Lower leg skin (tissue), 3 donors: ENCODE measurements around the gene PFKFB4.

Experiments used
- POLR2A ChIP-seq, 2 donors: fragments of 450-650 bp; IDR thresholded peaks; one replicate each; pipeline ENCODE4 v1.6.1; 2016 to 2017; ENCODE audit warnings: antibody characterized with exemption in 2 of 2, mild to moderate bottlenecking in 1 of 2, moderate library complexity in 1 of 2
- TF ChIP-seq, protein P1 (sequence below), 3 donors: fragments of 450-650 bp; IDR thresholded peaks; one replicate each; pipeline ENCODE4 v1.5.1; 2016; ENCODE audit warnings: antibody characterized with exemption in 3 of 3, mild to moderate bottlenecking in 3 of 3, moderate library complexity in 2 of 3

DNA sequence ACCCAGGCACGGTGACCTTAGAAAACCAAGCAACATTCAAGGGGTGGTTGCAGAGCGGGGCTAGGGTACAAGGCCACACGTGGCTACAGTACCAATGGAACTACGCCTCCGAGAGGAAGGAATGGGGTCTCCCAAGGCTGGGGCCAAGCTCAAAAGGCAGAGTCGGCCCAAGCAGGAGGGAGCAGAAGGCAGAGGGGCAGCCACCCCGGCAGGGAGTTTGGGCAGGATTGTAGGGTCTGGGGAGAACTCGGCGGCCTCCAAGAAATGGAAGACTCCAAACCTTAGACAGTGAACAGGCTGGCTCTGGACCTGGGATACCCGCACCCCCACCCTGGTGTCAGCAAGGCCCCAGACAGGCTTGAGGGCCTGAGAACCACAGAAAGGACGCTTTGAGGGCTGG is 81.4 kb downstream of the PFKFB4 start:
- TF ChIP-seq, protein P1, sequence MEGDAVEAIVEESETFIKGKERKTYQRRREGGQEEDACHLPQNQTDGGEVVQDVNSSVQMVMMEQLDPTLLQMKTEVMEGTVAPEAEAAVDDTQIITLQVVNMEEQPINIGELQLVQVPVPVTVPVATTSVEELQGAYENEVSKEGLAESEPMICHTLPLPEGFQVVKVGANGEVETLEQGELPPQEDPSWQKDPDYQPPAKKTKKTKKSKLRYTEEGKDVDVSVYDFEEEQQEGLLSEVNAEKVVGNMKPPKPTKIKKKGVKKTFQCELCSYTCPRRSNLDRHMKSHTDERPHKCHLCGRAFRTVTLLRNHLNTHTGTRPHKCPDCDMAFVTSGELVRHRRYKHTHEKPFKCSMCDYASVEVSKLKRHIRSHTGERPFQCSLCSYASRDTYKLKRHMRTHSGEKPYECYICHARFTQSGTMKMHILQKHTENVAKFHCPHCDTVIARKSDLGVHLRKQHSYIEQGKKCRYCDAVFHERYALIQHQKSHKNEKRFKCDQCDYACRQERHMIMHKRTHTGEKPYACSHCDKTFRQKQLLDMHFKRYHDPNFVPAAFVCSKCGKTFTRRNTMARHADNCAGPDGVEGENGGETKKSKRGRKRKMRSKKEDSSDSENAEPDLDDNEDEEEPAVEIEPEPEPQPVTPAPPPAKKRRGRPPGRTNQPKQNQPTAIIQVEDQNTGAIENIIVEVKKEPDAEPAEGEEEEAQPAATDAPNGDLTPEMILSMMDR (IDR thresholded peaks at IDR 0.05): no peak
- TF ChIP-seq POLR2A (IDR thresholded peaks at IDR 0.05): no peak
